ENCODE data around the gene FSHB. TPM values are rescaled to one million over a fixed set of nuclear protein-coding genes. Genes with fewer than 3 reads are reported as not detected.

Gene FSHB
- total RNA-seq, 1 experiment from 2014 or later: not detected

- H3K36me3 Mint-ChIP-seq (ENCODE audit: insufficient read depth in 1 of 3, low read depth in 3 of 3): no peaks in the 10 kb centered on the region
- Histone ChIP-seq H3K14ac (ENCODE audit: insufficient read depth, low read length) (no peak overlapping the region), H3K9ac (ENCODE audit: extremely low read depth, insufficient read length, low read length) (no peak overlapping the region), H3K79me2 (ENCODE audit: insufficient read depth, low read length) (no peaks in the 10 kb centered on the region), H2BK5ac (ENCODE audit: insufficient read length, low read length) (no peak overlapping the region), H3K23me2 (ENCODE audit: insufficient read length, low read depth, low read length, poor library complexity, severe bottlenecking) (no peaks in the 10 kb centered on the region), H3K4me1 (ENCODE audit: insufficient read depth, low read length) (no peaks in the 10 kb centered on the region), H3K4me2 (ENCODE audit: insufficient read depth, insufficient read length, low read length) (no peak overlapping the region), H4K20me1 (ENCODE audit: control insufficient read depth, insufficient read depth, insufficient read length) (no peaks in the 10 kb centered on the region), H3K9me3 (ENCODE audit: control insufficient read depth, low read depth, low read length) (no peaks in the 10 kb centered on the region), H3K79me1 (ENCODE audit: insufficient read depth, low read depth, low read length, poor library complexity, severe bottlenecking) (no peaks in the 10 kb centered on the region), H4K91ac (ENCODE audit: insufficient read length, low read depth, low read length) (no peak overlapping the region), H3K4ac (ENCODE audit: low read depth, low read length) (no peak overlapping the region), H3T11ph (ENCODE audit: low read length) (no peak overlapping the region), H2AK5ac (ENCODE audit: insufficient read length, low read length) (no peak overlapping the region), H3K27me3 (ENCODE audit: insufficient read depth, low read length) (no peaks in the 10 kb centered on the region), H3K23ac (ENCODE audit: insufficient read length, low read depth, low read length) (no peak overlapping the region), H4K5ac (ENCODE audit: insufficient read length, low read depth, low read length) (no peak overlapping the region), H2BK15ac (ENCODE audit: low read depth, low read length) (no peak overlapping the region), H4K8ac (replicated peaks; ENCODE audit: insufficient read length, low read depth, low read length) (no peak overlapping the region), H2BK12ac (ENCODE audit: insufficient read length, low read depth, low read length) (no peak overlapping the region), H3K18ac (ENCODE audit: insufficient read length, low read depth, low read length) (no peak overlapping the region), H3K27ac (ENCODE audit: insufficient read length, low read depth, low read length) (no peak overlapping the region), H3K56ac (ENCODE audit: insufficient read length, low read depth, low read length) (no peak overlapping the region), H2BK120ac (ENCODE audit: low read depth, low read length, poor library complexity, severe bottlenecking) (no peak overlapping the region), H2AFZ (ENCODE audit: low read length) (no peak overlapping the region), H2BK20ac (ENCODE audit: low read depth, low read length, poor library complexity, severe bottlenecking) (no peak overlapping the region)
- H3K27me3 Mint-ChIP-seq (ENCODE audit: low read depth): peaks cover 5% of the 10 kb centered on the region; the same call in 1 of the 2 replicates
- H3K4me3 Mint-ChIP-seq: no peak overlapping the region
- H3K4me1 Mint-ChIP-seq: no peaks in the 10 kb centered on the region
- no peak for TF ChIP-seq CTCF (conservative IDR thresholded peaks at IDR 0.05)
- DNase-seq: no peak
- peaks cover 0 to 2% of the 10 kb centered on the region in 2 experiments; a peak in 1 of 5 replicates for H3K9me3 Mint-ChIP-seq
- H3K27ac Mint-ChIP-seq: no peak overlapping the region
Observed at GRCh38 chr11:30192620-30193019, 38.2 kb upstream of the FSHB start.

Measured in H9 (cell line).